Dendritic cell treated with granulocyte-macrophage colony-stimulating factor and Interleukin-4, amounts not matched to agents 40 ng/mL and 50 ng/mL, for 4 days (primary cell): ENCODE results near the gene PRSS1.
"Not testable (repeated sequence)": the region's sequence is repeated elsewhere in the genome, so short reads cannot be mapped to it uniquely, and the experiment has no call there.

Experiments
- H3K27ac Mint-ChIP-seq: one replicate; pipeline ENCODE4 v1.8.0; 2022; ENCODE audit warnings: mild to moderate bottlenecking, mixed read lengths
- H3K27me3 Mint-ChIP-seq: one replicate; pipeline ENCODE4 v1.8.0; 2022; ENCODE audit warnings: mild to moderate bottlenecking, mixed read lengths
- H3K36me3 Mint-ChIP-seq: one replicate; pipeline ENCODE4 v1.8.0; 2022; ENCODE audit warnings: low read depth, mixed read lengths
- H3K4me1 Mint-ChIP-seq: one replicate; pipeline ENCODE4 v1.8.0; 2022; ENCODE audit warnings: low read depth, mixed read lengths
- H3K4me3 Mint-ChIP-seq: one replicate; pipeline ENCODE4 v1.8.0; 2022; ENCODE audit warnings: mild to moderate bottlenecking, moderate library complexity, mixed read lengths
- H3K9me3 Mint-ChIP-seq: one replicate; pipeline ENCODE4 v1.8.0; 2022; ENCODE audit warnings: mixed read lengths
- intact Hi-C: fragments of 100-400 bp; cut with micrococcal nuclease; formaldehyde crosslinking; loops from one replicate; pipeline ENCODE4 v1.15.0; 2022

PRSS1 gene

GRCh38 chr7:142753925-142754491, 4.7 kb downstream of the PRSS1 start:
- H3K4me3 Mint-ChIP-seq, H3K27me3 Mint-ChIP-seq, H3K27ac Mint-ChIP-seq, H3K4me1 Mint-ChIP-seq, H3K9me3 Mint-ChIP-seq, intact Hi-C loops, H3K36me3 Mint-ChIP-seq: not testable (repeated sequence)

GRCh38 chr7:142754681-142755575, 5.7 kb downstream of the PRSS1 start:
- H3K36me3 Mint-ChIP-seq = no peaks in the 10 kb centered on the region
- no peaks in the 10 kb centered on the region for H3K4me1 Mint-ChIP-seq
- intact Hi-C loops = no loop called here
- H3K27me3 Mint-ChIP-seq = peaks cover 2% of the 10 kb centered on the region
- no peak overlapping the region for H3K27ac Mint-ChIP-seq
- no peaks in the 10 kb centered on the region for H3K9me3 Mint-ChIP-seq
- no peak overlapping the region for H3K4me3 Mint-ChIP-seq

- H3K27me3 Mint-ChIP-seq, H3K4me1 Mint-ChIP-seq, H3K9me3 Mint-ChIP-seq, intact Hi-C loops, H3K27ac Mint-ChIP-seq, H3K4me3 Mint-ChIP-seq, H3K36me3 Mint-ChIP-seq: not testable (repeated sequence)
Measured at GRCh38 chr7:142758312-142758711, 9.0 kb downstream of the PRSS1 start.

DNA sequence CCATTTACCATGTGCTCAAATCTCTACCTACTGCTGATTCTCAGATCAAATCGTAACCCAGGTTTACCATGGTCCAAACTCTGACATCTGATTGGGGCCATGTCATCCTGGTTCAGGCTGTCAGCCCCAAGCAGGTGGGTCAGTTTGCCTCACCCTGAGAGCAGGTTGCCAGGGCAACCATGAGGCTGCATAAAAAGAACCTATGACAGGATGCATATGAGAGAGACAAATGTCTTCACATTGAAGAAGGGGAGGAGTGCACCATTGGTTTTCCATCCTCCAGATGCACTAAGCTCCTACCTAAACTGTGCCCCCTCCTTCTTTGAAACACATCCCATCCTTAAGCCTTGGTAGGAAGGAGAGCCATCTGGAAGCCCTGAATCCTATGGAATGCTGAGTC, 10.2 kb downstream of the PRSS1 start:
- no peak overlapping the region for H3K27ac Mint-ChIP-seq
- peaks cover 8% of the 10 kb centered on the region for H3K27me3 Mint-ChIP-seq
- intact Hi-C loops = no loop called here
- no peaks in the 10 kb centered on the region for H3K36me3 Mint-ChIP-seq
- H3K9me3 Mint-ChIP-seq = no peaks in the 10 kb centered on the region
- H3K4me3 Mint-ChIP-seq = no peak overlapping the region
- H3K4me1 Mint-ChIP-seq = no peaks in the 10 kb centered on the region

GRCh38 chr7:142760071-142760642, 10.9 kb downstream of the PRSS1 start:
- no peaks in the 10 kb centered on the region for H3K36me3 Mint-ChIP-seq
- no peaks in the 10 kb centered on the region for H3K4me1 Mint-ChIP-seq
- H3K27ac Mint-ChIP-seq = no peak overlapping the region
- no peaks in the 10 kb centered on the region for H3K9me3 Mint-ChIP-seq
- intact Hi-C loops = no loop called here
- H3K4me3 Mint-ChIP-seq = no peak overlapping the region
- H3K27me3 Mint-ChIP-seq = peaks cover 8% of the 10 kb centered on the region

DNA sequence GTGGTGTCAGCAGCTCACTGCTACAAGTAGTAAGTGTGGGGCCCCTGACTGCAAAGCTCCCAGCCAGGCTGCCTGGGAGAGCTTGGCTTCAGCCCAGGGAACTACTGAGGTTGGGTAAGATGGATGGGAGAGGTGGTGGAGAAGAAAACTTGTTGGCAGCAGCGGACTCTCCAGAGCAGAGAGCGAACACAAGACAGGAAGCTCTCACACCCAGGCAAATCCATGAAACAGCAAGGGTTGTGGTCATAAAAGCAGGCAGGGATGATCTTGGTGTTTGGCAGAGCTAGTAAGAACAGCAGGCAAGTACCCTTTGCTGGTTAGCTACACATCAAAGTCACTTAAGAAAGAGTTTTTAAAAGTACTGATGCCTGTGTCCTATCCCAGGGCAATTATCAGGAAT, 12.3 kb downstream of the PRSS1 start:
- H3K9me3 Mint-ChIP-seq, H3K4me1 Mint-ChIP-seq, H3K36me3 Mint-ChIP-seq, intact Hi-C loops, H3K4me3 Mint-ChIP-seq, H3K27me3 Mint-ChIP-seq, H3K27ac Mint-ChIP-seq: not testable (repeated sequence)

- no peaks in the 10 kb centered on the region for H3K4me1 Mint-ChIP-seq
- intact Hi-C loops = no loop called here
- no peaks in the 10 kb centered on the region for H3K9me3 Mint-ChIP-seq
- H3K27me3 Mint-ChIP-seq = peaks cover 7% of the 10 kb centered on the region
- H3K4me3 Mint-ChIP-seq = no peak overlapping the region
- H3K36me3 Mint-ChIP-seq = no peaks in the 10 kb centered on the region
- H3K27ac Mint-ChIP-seq = no peak overlapping the region
Measured at GRCh38 chr7:142762104-142762503, 12.8 kb downstream of the PRSS1 start.

DNA sequence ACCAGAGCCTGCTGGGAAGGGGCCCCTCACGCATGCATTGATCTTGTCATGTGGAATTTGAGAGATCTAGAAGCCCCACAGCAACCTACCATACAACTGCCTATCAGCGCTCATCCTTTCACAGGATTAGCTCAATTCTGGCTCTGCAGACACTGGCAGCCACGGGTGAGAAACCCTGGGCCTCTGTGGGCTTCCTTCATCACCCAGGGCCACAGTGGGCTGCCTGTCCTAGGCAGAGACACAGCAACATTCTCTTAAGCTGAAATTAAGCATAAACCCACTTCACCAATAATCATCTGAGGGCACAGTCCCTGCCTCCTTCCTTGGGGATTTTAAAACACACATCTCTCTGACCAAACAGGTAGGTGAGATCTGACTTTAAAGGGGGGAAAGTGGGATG, 18.2 kb downstream of the PRSS1 start:
- no peak overlapping the region for H3K4me3 Mint-ChIP-seq
- H3K27me3 Mint-ChIP-seq = peaks cover 5% of the 10 kb centered on the region
- H3K4me1 Mint-ChIP-seq = no peaks in the 10 kb centered on the region
- intact Hi-C loops = no loop called here
- H3K27ac Mint-ChIP-seq = no peak overlapping the region
- H3K9me3 Mint-ChIP-seq = no peaks in the 10 kb centered on the region
- no peaks in the 10 kb centered on the region for H3K36me3 Mint-ChIP-seq

- H3K4me1 Mint-ChIP-seq = no peaks in the 10 kb centered on the region
- no peaks in the 10 kb centered on the region for H3K9me3 Mint-ChIP-seq
- H3K27ac Mint-ChIP-seq = no peak overlapping the region
- intact Hi-C loops = no loop called here
- H3K36me3 Mint-ChIP-seq = no peaks in the 10 kb centered on the region
- H3K27me3 Mint-ChIP-seq = peaks cover 5% of the 10 kb centered on the region
- no peak overlapping the region for H3K4me3 Mint-ChIP-seq
Measured at GRCh38 chr7:142767861-142768260, 18.6 kb downstream of the PRSS1 start.

GRCh38 chr7:142768885-142769284, 19.6 kb downstream of the PRSS1 start:
- H3K9me3 Mint-ChIP-seq, H3K4me1 Mint-ChIP-seq, H3K27me3 Mint-ChIP-seq, H3K36me3 Mint-ChIP-seq, H3K4me3 Mint-ChIP-seq, H3K27ac Mint-ChIP-seq, intact Hi-C loops: not testable (repeated sequence)

- no peaks in the 10 kb centered on the region for H3K9me3 Mint-ChIP-seq
- no peaks in the 10 kb centered on the region for H3K4me1 Mint-ChIP-seq
- no peak within 1 kb of the TSS for H3K4me3 Mint-ChIP-seq
- H3K36me3 Mint-ChIP-seq = no peaks in the 10 kb centered on the region
- H3K27me3 Mint-ChIP-seq = peaks cover 7% of the 10 kb centered on the region
- intact Hi-C loops = no loop called here
- H3K27ac Mint-ChIP-seq = no peak within 1 kb of the TSS
Measured at GRCh38 chr7:142770661-142771352, 21.5 kb downstream of the PRSS1 start, which contains the start of gene PRSS2. TSS of gene PRSS2 (plus strand) at chr7:142770970. CDS start at chr7:142770983, 13 bp downstream.

GRCh38 chr7:142771353-142771723, 22.1 kb downstream of the PRSS1 start:
- H3K9me3 Mint-ChIP-seq = no peaks in the 10 kb centered on the region
- H3K36me3 Mint-ChIP-seq = no peaks in the 10 kb centered on the region
- H3K27me3 Mint-ChIP-seq = peaks cover 7% of the 10 kb centered on the region
- no peak overlapping the region for H3K4me3 Mint-ChIP-seq
- no peak overlapping the region for H3K27ac Mint-ChIP-seq
- no peaks in the 10 kb centered on the region for H3K4me1 Mint-ChIP-seq
- intact Hi-C loops = no loop called here

- Mint-ChIP-seq H3K9me3 (no peaks in the 10 kb centered on the region), H3K27ac (no peak overlapping the region), H3K4me3 (no peak overlapping the region), H3K27me3 (peaks cover 7% of the 10 kb centered on the region), H3K36me3 (no peaks in the 10 kb centered on the region), H3K4me1 (no peaks in the 10 kb centered on the region)
- intact Hi-C loops = no loop called here
Measured at GRCh38 chr7:142772051-142772450, 22.8 kb downstream of the PRSS1 start.

DNA sequence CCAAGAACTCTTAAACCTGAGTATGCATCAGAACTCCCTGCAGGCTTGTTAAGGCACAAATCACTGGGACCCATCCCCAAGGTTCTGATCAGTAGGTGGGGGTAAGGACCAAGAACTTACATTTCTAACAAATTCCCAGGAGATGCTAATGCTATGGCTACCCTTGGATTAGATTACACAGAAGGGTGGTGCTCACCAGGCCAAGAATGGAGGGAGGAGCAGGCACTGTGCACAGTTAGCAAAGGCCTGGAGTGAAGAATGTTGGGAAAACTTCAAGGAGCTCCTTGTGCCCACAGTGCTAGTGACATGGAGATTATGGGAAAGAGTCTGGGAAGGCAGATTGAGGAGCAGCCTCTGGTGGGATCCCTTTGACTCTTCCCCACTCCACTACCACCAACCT, 23.4 kb downstream of the PRSS1 start:
- H3K36me3 Mint-ChIP-seq = no peaks in the 10 kb centered on the region
- H3K4me1 Mint-ChIP-seq = no peaks in the 10 kb centered on the region
- no peaks in the 10 kb centered on the region for H3K9me3 Mint-ChIP-seq
- intact Hi-C loops = no loop called here
- no peak overlapping the region for H3K27ac Mint-ChIP-seq
- no peak overlapping the region for H3K4me3 Mint-ChIP-seq
- H3K27me3 Mint-ChIP-seq = peaks cover 7% of the 10 kb centered on the region
